Neural cell (in vitro differentiated cells): ENCODE measurements around the gene TRIM72.

Experiments used
- CTCF ChIP-seq: fragments of 450-650 bp; IDR thresholded peaks from 2 replicates; pipeline ENCODE4 v1.5.1; 2014; ENCODE audit warnings: antibody characterized with exemption, mild to moderate bottlenecking, moderate library complexity; ENCODE audit not compliant: poor library complexity, severe bottlenecking
- EZH2 ChIP-seq: fragments of 200-600, 300-800 bp; shearing (Covaris generic), sonication (generic); IDR thresholded peaks from 2 replicates; pipeline ENCODE4 v1.6.1; 2014; ENCODE audit warnings: antibody characterized with exemption, low read length, borderline replicate concordance, mild to moderate bottlenecking; ENCODE audit not compliant: insufficient read depth, poor library complexity, severe bottlenecking
- POLR2AphosphoS5 ChIP-seq: IDR thresholded peaks from 2 replicates; pipeline ENCODE4 v1.6.1; 2012
- TAF1 ChIP-seq: IDR thresholded peaks from 2 replicates; pipeline ENCODE4 v1.6.1; 2012; ENCODE audit warnings: low read depth

GRCh38 chr16:31265329-31266245 is 51.7 kb downstream of the TRIM72 start:
- TF ChIP-seq CTCF (no peak), TAF1 (no peak), EZH2 (no peak), POLR2AphosphoS5 (no peak)
